Measurements from ENCODE around the gene SPTBN2.

The SPTBN2 gene

GRCh38 chr11:66676282-66676919 is 52.6 kb downstream of the SPTBN2 start:
- Histone ChIP-seq H3K9ac (ENCODE audit: low read length in 5 of 5) (no peak overlapping the region), H3K27ac (ENCODE audit: low read depth, low read length) (no peak overlapping the region), H3K36me3 (ENCODE audit: control insufficient read depth in 5 of 5, insufficient read depth in 5 of 5, low read length in 5 of 5) (no peaks in the 10 kb centered on the region)

GRCh38 chr11:66674964-66675602 is 53.9 kb downstream of the SPTBN2 start:
- Histone ChIP-seq H3K27me3 (ENCODE audit: control insufficient read depth in 5 of 5, insufficient read depth in 4 of 5, low read length in 5 of 5) (no peaks in the 10 kb centered on the region), H3K9ac (ENCODE audit: low read length in 5 of 5) (no peak overlapping the region), H3K4me3 (ENCODE audit: low read depth in 1 of 5, low read length in 5 of 5) (peak overlapping the region in 1 of 5 donors; percentile 7), H3K36me3 (ENCODE audit: control insufficient read depth in 5 of 5, insufficient read depth in 5 of 5, low read length in 5 of 5) (peaks cover 0 to 4% (median 0%) of the 10 kb centered on the region in 5 donors), H3K9me3 (ENCODE audit: control insufficient read depth in 5 of 5, low read length in 5 of 5) (no peaks in the 10 kb centered on the region), H3K4me1 (ENCODE audit: control insufficient read depth in 5 of 5, insufficient read depth in 5 of 5, low read length in 5 of 5) (peaks cover 4 to 36% (median 25%) of the 10 kb centered on the region in 5 donors), H3K27ac (ENCODE audit: low read depth, low read length) (no peak overlapping the region)

More at GRCh38 chr11:66676282-66676919, 52.6 kb downstream of the SPTBN2 start:
- Histone ChIP-seq H3K4me3 (ENCODE audit: low read depth in 1 of 5, low read length in 5 of 5) (peak overlapping the region; percentile 79 to 99 (median 87)), H3K4me1 (ENCODE audit: control insufficient read depth in 5 of 5, insufficient read depth in 5 of 5, low read length in 5 of 5) (peaks cover 4 to 36% (median 25%) of the 10 kb centered on the region in 5 donors), H3K27me3 (ENCODE audit: control insufficient read depth in 5 of 5, insufficient read depth in 4 of 5, low read length in 5 of 5) (no peaks in the 10 kb centered on the region), H3K9me3 (ENCODE audit: control insufficient read depth in 5 of 5, low read length in 5 of 5) (no peaks in the 10 kb centered on the region)

- Histone ChIP-seq H3K9ac (ENCODE audit: low read length in 5 of 5) (no peak overlapping the region), H3K27ac (ENCODE audit: low read depth, low read length) (no peak overlapping the region), H3K4me3 (ENCODE audit: low read depth in 1 of 5, low read length in 5 of 5) (no peak overlapping the region), H3K4me1 (ENCODE audit: control insufficient read depth in 5 of 5, insufficient read depth in 5 of 5, low read length in 5 of 5) (peaks cover 0 to 9% (median 6%) of the 10 kb centered on the region in 5 donors), H3K36me3 (ENCODE audit: control insufficient read depth in 5 of 5, insufficient read depth in 5 of 5, low read length in 5 of 5) (peaks cover 19 to 34% (median 24%) of the 10 kb centered on the region in 5 donors), H3K9me3 (ENCODE audit: control insufficient read depth in 5 of 5, low read length in 5 of 5) (no peaks in the 10 kb centered on the region), H3K27me3 (ENCODE audit: control insufficient read depth in 5 of 5, insufficient read depth in 4 of 5, low read length in 5 of 5) (no peaks in the 10 kb centered on the region)
Observed at GRCh38 chr11:66670816-66671215, 58.2 kb downstream of the SPTBN2 start.

GRCh38 chr11:66665369-66665768 is 63.6 kb downstream of the SPTBN2 start:
- no peaks in the 10 kb centered on the region for H3K27me3 ChIP-seq (ENCODE audit: control insufficient read depth in 5 of 5, insufficient read depth in 4 of 5, low read length in 5 of 5)
- H3K4me3 ChIP-seq (ENCODE audit: low read depth in 1 of 5, low read length in 5 of 5) = no peak overlapping the region
- no peaks in the 10 kb centered on the region for H3K9me3 ChIP-seq (ENCODE audit: control insufficient read depth in 5 of 5, low read length in 5 of 5)
- no peaks in the 10 kb centered on the region for H3K4me1 ChIP-seq (ENCODE audit: control insufficient read depth in 5 of 5, insufficient read depth in 5 of 5, low read length in 5 of 5)
- peaks cover 22 to 57% (median 38%) of the 10 kb centered on the region in 5 donors for H3K36me3 ChIP-seq (ENCODE audit: control insufficient read depth in 5 of 5, insufficient read depth in 5 of 5, low read length in 5 of 5)
- H3K9ac ChIP-seq (ENCODE audit: low read length in 5 of 5) = no peak overlapping the region
- no peak overlapping the region for H3K27ac ChIP-seq (ENCODE audit: low read depth, low read length)

- no peaks in the 10 kb centered on the region for H3K27me3 ChIP-seq (ENCODE audit: control insufficient read depth in 5 of 5, insufficient read depth in 4 of 5, low read length in 5 of 5)
- no peak overlapping the region for H3K27ac ChIP-seq (ENCODE audit: low read depth, low read length)
- peaks cover 26 to 58% (median 40%) of the 10 kb centered on the region in 5 donors for H3K36me3 ChIP-seq (ENCODE audit: control insufficient read depth in 5 of 5, insufficient read depth in 5 of 5, low read length in 5 of 5)
- no peaks in the 10 kb centered on the region for H3K4me1 ChIP-seq (ENCODE audit: control insufficient read depth in 5 of 5, insufficient read depth in 5 of 5, low read length in 5 of 5)
- H3K9ac ChIP-seq (ENCODE audit: low read length in 5 of 5) = no peak overlapping the region
- no peaks in the 10 kb centered on the region for H3K9me3 ChIP-seq (ENCODE audit: control insufficient read depth in 5 of 5, low read length in 5 of 5)
- H3K4me3 ChIP-seq (ENCODE audit: low read depth in 1 of 5, low read length in 5 of 5) = no peak overlapping the region
Observed at GRCh38 chr11:66663741-66664296, 65.2 kb downstream of the SPTBN2 start.

- Histone ChIP-seq H3K9me3 (ENCODE audit: control insufficient read depth in 5 of 5, low read length in 5 of 5) (no peaks in the 10 kb centered on the region), H3K4me1 (ENCODE audit: control insufficient read depth in 5 of 5, insufficient read depth in 5 of 5, low read length in 5 of 5) (no peaks in the 10 kb centered on the region), H3K27me3 (ENCODE audit: control insufficient read depth in 5 of 5, insufficient read depth in 4 of 5, low read length in 5 of 5) (no peaks in the 10 kb centered on the region), H3K36me3 (ENCODE audit: control insufficient read depth in 5 of 5, insufficient read depth in 5 of 5, low read length in 5 of 5) (peaks cover 4 to 26% (median 16%) of the 10 kb centered on the region in 5 donors), H3K27ac (ENCODE audit: low read depth, low read length) (no peak overlapping the region), H3K9ac (ENCODE audit: low read length in 5 of 5) (no peak overlapping the region), H3K4me3 (ENCODE audit: low read depth in 1 of 5, low read length in 5 of 5) (no peak overlapping the region)
Observed at GRCh38 chr11:66659763-66660162, 69.3 kb downstream of the SPTBN2 start.

GRCh38 chr11:66653123-66653522 is 75.9 kb downstream of the SPTBN2 start:
- Histone ChIP-seq H3K27ac (ENCODE audit: low read depth, low read length) (no peak overlapping the region), H3K9ac (ENCODE audit: low read length in 5 of 5) (no peak overlapping the region), H3K27me3 (ENCODE audit: control insufficient read depth in 5 of 5, insufficient read depth in 4 of 5, low read length in 5 of 5) (no peaks in the 10 kb centered on the region), H3K36me3 (ENCODE audit: control insufficient read depth in 5 of 5, insufficient read depth in 5 of 5, low read length in 5 of 5) (peaks cover 0 to 34% (median 30%) of the 10 kb centered on the region in 5 donors), H3K4me1 (ENCODE audit: control insufficient read depth in 5 of 5, insufficient read depth in 5 of 5, low read length in 5 of 5) (no peaks in the 10 kb centered on the region), H3K9me3 (ENCODE audit: control insufficient read depth in 5 of 5, low read length in 5 of 5) (no peaks in the 10 kb centered on the region), H3K4me3 (ENCODE audit: low read depth in 1 of 5, low read length in 5 of 5) (no peak overlapping the region)

- Histone ChIP-seq H3K27ac (ENCODE audit: low read depth, low read length) (no peak overlapping the region), H3K36me3 (ENCODE audit: control insufficient read depth in 5 of 5, insufficient read depth in 5 of 5, low read length in 5 of 5) (peaks cover 0 to 34% (median 30%) of the 10 kb centered on the region in 5 donors), H3K9ac (ENCODE audit: low read length in 5 of 5) (no peak overlapping the region)
Observed at GRCh38 chr11:66652651-66653050, 76.4 kb downstream of the SPTBN2 start.

GRCh38 chr11:66651016-66651415 is 78.0 kb downstream of the SPTBN2 start:
- Histone ChIP-seq H3K27me3 (ENCODE audit: control insufficient read depth in 5 of 5, insufficient read depth in 4 of 5, low read length in 5 of 5) (no peaks in the 10 kb centered on the region), H3K36me3 (ENCODE audit: control insufficient read depth in 5 of 5, insufficient read depth in 5 of 5, low read length in 5 of 5) (peaks cover 10 to 45% (median 42%) of the 10 kb centered on the region in 5 donors), H3K27ac (ENCODE audit: low read depth, low read length) (no peak overlapping the region), H3K4me1 (ENCODE audit: control insufficient read depth in 5 of 5, insufficient read depth in 5 of 5, low read length in 5 of 5) (peaks cover 0 to 4% (median 0%) of the 10 kb centered on the region in 5 donors), H3K9ac (ENCODE audit: low read length in 5 of 5) (no peak overlapping the region), H3K9me3 (ENCODE audit: control insufficient read depth in 5 of 5, low read length in 5 of 5) (no peaks in the 10 kb centered on the region), H3K4me3 (ENCODE audit: low read depth in 1 of 5, low read length in 5 of 5) (no peak overlapping the region)

More at GRCh38 chr11:66652651-66653050, 76.4 kb downstream of the SPTBN2 start:
- no peaks in the 10 kb centered on the region for H3K4me1 ChIP-seq (ENCODE audit: control insufficient read depth in 5 of 5, insufficient read depth in 5 of 5, low read length in 5 of 5)
- no peaks in the 10 kb centered on the region for H3K9me3 ChIP-seq (ENCODE audit: control insufficient read depth in 5 of 5, low read length in 5 of 5)
- no peaks in the 10 kb centered on the region for H3K27me3 ChIP-seq (ENCODE audit: control insufficient read depth in 5 of 5, insufficient read depth in 4 of 5, low read length in 5 of 5)
- H3K4me3 ChIP-seq (ENCODE audit: low read depth in 1 of 5, low read length in 5 of 5) = no peak overlapping the region

GRCh38 chr11:66649903-66650302 is 79.1 kb downstream of the SPTBN2 start:
- Histone ChIP-seq H3K27me3 (ENCODE audit: control insufficient read depth in 5 of 5, insufficient read depth in 4 of 5, low read length in 5 of 5) (no peaks in the 10 kb centered on the region), H3K27ac (ENCODE audit: low read depth, low read length) (no peak overlapping the region), H3K9ac (ENCODE audit: low read length in 5 of 5) (no peak overlapping the region), H3K36me3 (ENCODE audit: control insufficient read depth in 5 of 5, insufficient read depth in 5 of 5, low read length in 5 of 5) (peaks cover 18 to 56% (median 48%) of the 10 kb centered on the region in 5 donors), H3K9me3 (ENCODE audit: control insufficient read depth in 5 of 5, low read length in 5 of 5) (no peaks in the 10 kb centered on the region), H3K4me3 (ENCODE audit: low read depth in 1 of 5, low read length in 5 of 5) (no peak overlapping the region), H3K4me1 (ENCODE audit: control insufficient read depth in 5 of 5, insufficient read depth in 5 of 5, low read length in 5 of 5) (peaks cover 2 to 15% (median 10%) of the 10 kb centered on the region in 5 donors)

Measured in subcutaneous abdominal adipose tissue (tissue), 5 donors.